GM19324 (cell line): ENCODE measurements around the gene WIPF1.
A peak's percentile ranks its signal among the peaks of the same experiment; 100 is the strongest.

ENCODE experiments used
- ATAC-seq: cut with Tn5 transposase; IDR thresholded peaks from one replicate; pipeline ENCODE4 v1.9.1; 2021; ENCODE audit warnings: mild to moderate bottlenecking, moderate library complexity; ENCODE audit not compliant: unreplicated experiment, low FRiP score

The WIPF1 gene

GRCh38 chr2:174599310-174599921 lies 1.8 kb upstream of the WIPF1 start:
- no peak for ATAC-seq

GRCh38 chr2:174597009-174597344 lies 627 bp downstream of the WIPF1 start:
- no peak for ATAC-seq

GRCh38 chr2:174595891-174596397 lies 1.7 kb downstream of the WIPF1 start:
- no peak for ATAC-seq

- ATAC-seq: no peak
Observed at GRCh38 chr2:174595116-174595809, 2.3 kb downstream of the WIPF1 start.

- ATAC-seq: no peak
Observed at GRCh38 chr2:174594456-174594855, 3.1 kb downstream of the WIPF1 start.

- peak; percentile 66 for ATAC-seq
Observed at GRCh38 chr2:174593574-174594203, 3.9 kb downstream of the WIPF1 start.

GRCh38 chr2:174593041-174593440 lies 4.6 kb downstream of the WIPF1 start:
- no peak for ATAC-seq

- ATAC-seq: no peak
Observed at GRCh38 chr2:174591740-174592139, 5.9 kb downstream of the WIPF1 start.

- no peak for ATAC-seq
Observed at GRCh38 chr2:174590928-174591648, 6.5 kb downstream of the WIPF1 start.

GRCh38 chr2:174590346-174590745 lies 7.3 kb downstream of the WIPF1 start:
- ATAC-seq: no peak

- no peak for ATAC-seq
Observed at GRCh38 chr2:174589334-174589733, 8.3 kb downstream of the WIPF1 start.

- no peak for ATAC-seq
Observed at GRCh38 chr2:174588463-174588862, 9.1 kb downstream of the WIPF1 start.

GRCh38 chr2:174587579-174587978 lies 10.0 kb downstream of the WIPF1 start:
- no peak for ATAC-seq

- no peak for ATAC-seq
Observed at GRCh38 chr2:174586418-174587295, 10.9 kb downstream of the WIPF1 start.

GRCh38 chr2:174585657-174586252 lies 11.8 kb downstream of the WIPF1 start:
- ATAC-seq: no peak

GRCh38 chr2:174585146-174585545 lies 12.5 kb downstream of the WIPF1 start:
- ATAC-seq: no peak

GRCh38 chr2:174581491-174581890 lies 16.1 kb downstream of the WIPF1 start:
- no peak for ATAC-seq

- ATAC-seq: no peak
Observed at GRCh38 chr2:174580951-174581350, 16.7 kb downstream of the WIPF1 start.

- no peak for ATAC-seq
Observed at GRCh38 chr2:174577967-174578589, 19.5 kb downstream of the WIPF1 start.
